ENCODE data around the gene PCDHA7. TPM values are rescaled to one million over a fixed set of nuclear protein-coding genes. Genes with fewer than 3 reads are reported as not detected.

Gene PCDHA7
- total RNA-seq, 4 donors from 2014 or later = 0.27 to 0.47 (median 0.35) TPM; not detected in 1

DNA sequence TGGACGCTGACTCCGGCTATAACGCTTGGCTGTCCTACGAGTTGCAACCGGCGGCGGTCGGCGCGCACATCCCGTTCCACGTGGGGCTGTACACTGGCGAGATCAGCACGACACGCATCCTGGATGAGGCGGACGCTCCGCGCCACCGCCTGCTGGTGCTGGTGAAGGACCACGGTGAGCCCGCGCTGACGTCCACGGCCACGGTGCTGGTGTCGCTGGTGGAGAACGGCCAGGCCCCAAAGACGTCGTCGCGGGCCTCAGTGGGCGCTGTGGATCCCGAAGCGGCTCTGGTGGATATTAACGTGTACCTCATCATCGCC is 43.2 kb downstream of the PCDHA7 start:
- no peak for ATAC-seq
- WGBS, 2 donors (ENCODE audit: low coverage in 1 of 2) = no CpG with 5 or more reads among the region's 37 CpGs
- Histone ChIP-seq H3K9me3 (peaks cover 0 to 42% (median 0%) of the 10 kb centered on the region in 3 donors), H3K4me1 (no peaks in the 10 kb centered on the region), H3K4me3 (no peak overlapping the region), H3K27ac (no peak overlapping the region), H3K36me3 (no peaks in the 10 kb centered on the region), H3K27me3 (peaks cover 69% of the 10 kb centered on the region)
- TF ChIP-seq, protein P1, sequence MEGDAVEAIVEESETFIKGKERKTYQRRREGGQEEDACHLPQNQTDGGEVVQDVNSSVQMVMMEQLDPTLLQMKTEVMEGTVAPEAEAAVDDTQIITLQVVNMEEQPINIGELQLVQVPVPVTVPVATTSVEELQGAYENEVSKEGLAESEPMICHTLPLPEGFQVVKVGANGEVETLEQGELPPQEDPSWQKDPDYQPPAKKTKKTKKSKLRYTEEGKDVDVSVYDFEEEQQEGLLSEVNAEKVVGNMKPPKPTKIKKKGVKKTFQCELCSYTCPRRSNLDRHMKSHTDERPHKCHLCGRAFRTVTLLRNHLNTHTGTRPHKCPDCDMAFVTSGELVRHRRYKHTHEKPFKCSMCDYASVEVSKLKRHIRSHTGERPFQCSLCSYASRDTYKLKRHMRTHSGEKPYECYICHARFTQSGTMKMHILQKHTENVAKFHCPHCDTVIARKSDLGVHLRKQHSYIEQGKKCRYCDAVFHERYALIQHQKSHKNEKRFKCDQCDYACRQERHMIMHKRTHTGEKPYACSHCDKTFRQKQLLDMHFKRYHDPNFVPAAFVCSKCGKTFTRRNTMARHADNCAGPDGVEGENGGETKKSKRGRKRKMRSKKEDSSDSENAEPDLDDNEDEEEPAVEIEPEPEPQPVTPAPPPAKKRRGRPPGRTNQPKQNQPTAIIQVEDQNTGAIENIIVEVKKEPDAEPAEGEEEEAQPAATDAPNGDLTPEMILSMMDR (IDR thresholded peaks at IDR 0.05) = no peak
- TF ChIP-seq POLR2AphosphoS5 (IDR thresholded peaks at IDR 0.05) (no peak), POLR2A (IDR thresholded peaks at IDR 0.05) (no peak)

DNA sequence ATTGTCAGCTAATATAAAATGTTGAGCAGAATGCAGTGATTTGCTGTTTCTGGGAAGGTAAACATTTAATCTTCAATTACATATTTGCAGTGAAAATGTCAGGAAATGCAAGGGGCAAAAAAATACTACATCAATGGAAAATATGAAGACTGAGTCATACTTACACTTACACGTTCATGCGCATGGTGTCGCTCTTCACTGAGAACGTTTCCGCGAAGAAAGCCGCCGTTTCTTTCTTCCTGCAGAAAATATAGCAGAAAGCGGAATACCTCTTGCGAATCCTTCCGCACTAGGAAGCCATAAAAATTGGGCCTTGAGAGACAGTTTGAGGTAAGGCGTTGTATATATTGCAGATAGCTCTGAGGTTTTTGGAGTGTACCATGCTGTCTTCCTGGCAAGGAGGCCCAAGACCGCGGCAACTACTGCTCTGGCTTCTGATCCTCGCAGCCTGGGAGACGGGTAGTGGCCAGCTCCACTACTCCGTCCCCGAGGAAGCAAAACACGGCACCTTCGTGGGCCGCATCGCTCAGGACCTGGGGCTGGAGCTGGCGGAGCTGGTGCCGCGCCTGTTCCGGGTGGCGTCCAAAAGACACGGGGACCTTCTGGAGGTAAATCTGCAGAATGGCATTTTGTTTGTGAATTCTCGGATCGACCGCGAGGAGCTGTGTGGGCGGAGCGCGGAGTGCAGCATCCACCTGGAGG is 48.0 kb downstream of the PCDHA7 start, which contains the start of gene PCDHA13:
PCDHA13 (plus strand) TSS at position 236 of the 702 bp plus-strand sequence; CDS start at position 381, 145 bp downstream.
- ATAC-seq = no peak
- peak within 1 kb of the TSS; percentile 17 to 46 for H3K4me3 ChIP-seq
- 4 to 8% methylated on average over 14 to 17 of the region's 35 CpGs for WGBS, 2 donors (ENCODE audit: low coverage in 1 of 2)

DNA sequence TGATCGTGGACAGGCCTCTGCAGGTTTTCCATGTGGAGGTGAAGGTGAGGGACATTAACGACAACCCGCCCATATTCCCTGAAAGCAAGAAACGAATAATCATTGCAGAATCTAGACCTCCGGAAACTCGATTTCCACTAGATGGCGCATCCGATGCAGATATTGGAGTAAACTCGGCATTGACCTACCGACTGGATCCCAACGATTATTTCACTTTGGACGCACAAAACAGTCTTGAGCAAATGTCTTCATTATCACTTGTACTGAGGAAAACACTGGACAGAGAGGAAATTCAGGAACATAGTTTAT is 48.5 kb downstream of the PCDHA7 start:
- Histone ChIP-seq H3K9me3 (peaks cover 0 to 38% (median 0%) of the 10 kb centered on the region in 3 donors), H3K4me3 (peak overlapping the region; percentile 17 to 46), H3K36me3 (no peaks in the 10 kb centered on the region), H3K27me3 (peaks cover 44% of the 10 kb centered on the region), H3K4me1 (no peaks in the 10 kb centered on the region), H3K27ac (peak overlapping the region in 1 of 4 donors; percentile 48)
- 4 to 10% methylated on average over 7 to 10 of the region's 12 CpGs for WGBS, 2 donors (ENCODE audit: low coverage in 1 of 2)
- TF ChIP-seq EP300 (IDR thresholded peaks at IDR 0.05) = no peak
- no peak for TF ChIP-seq POLR2AphosphoS5 (IDR thresholded peaks at IDR 0.05)
- TF ChIP-seq, protein P1 (IDR thresholded peaks at IDR 0.05) = peak in 2 of 4 experiments; percentile 40 to 43
- no peak for ATAC-seq

More for the DNA sequence above, 48.0 kb downstream of the PCDHA7 start, which contains the start of gene PCDHA13:
- Histone ChIP-seq H3K36me3 (no peaks in the 10 kb centered on the region), H3K27me3 (peaks cover 49% of the 10 kb centered on the region), H3K4me1 (no peaks in the 10 kb centered on the region), H3K27ac (peak within 1 kb of the TSS in 2 of 4 donors; percentile 45 to 48), H3K9me3 (peaks cover 0 to 43% (median 0%) of the 10 kb centered on the region in 3 donors)
- no peak for TF ChIP-seq POLR2AphosphoS5 (IDR thresholded peaks at IDR 0.05)
- TF ChIP-seq, protein P1 (IDR thresholded peaks at IDR 0.05) = peak in 3 of 4 experiments; percentile 33 to 66 (median 59)

DNA sequence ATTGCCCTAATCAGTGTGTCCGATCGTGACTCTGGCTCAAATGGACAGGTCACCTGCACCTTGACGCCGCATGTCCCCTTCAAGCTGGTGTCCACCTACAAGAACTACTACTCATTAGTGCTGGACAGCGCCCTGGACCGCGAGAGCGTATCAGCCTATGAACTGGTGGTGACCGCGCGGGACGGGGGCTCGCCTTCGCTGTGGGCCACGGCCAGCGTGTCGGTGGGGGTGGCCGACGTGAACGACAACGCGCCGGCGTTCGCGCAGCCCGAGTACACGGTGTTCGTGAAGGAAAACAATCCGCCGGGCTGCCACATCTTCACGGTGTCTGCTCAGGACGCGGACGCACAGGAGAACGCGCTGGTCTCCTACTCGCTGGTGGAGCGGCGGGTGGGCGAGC is 49.3 kb downstream of the PCDHA7 start:
- Histone ChIP-seq H3K4me3 (no peak overlapping the region), H3K27me3 (peaks cover 42% of the 10 kb centered on the region), H3K9me3 (peaks cover 0 to 33% (median 0%) of the 10 kb centered on the region in 3 donors), H3K27ac (no peak overlapping the region), H3K4me1 (no peaks in the 10 kb centered on the region), H3K36me3 (no peaks in the 10 kb centered on the region)
- WGBS, 2 donors (ENCODE audit: low coverage in 1 of 2) = 64% methylated on average over 2 of the region's 41 CpGs; no CpG with 5 or more reads in 1 of the 2 donors
- ATAC-seq = no peak
- TF ChIP-seq, protein P1 (IDR thresholded peaks at IDR 0.05) = no peak
- no peak for TF ChIP-seq EP300 (IDR thresholded peaks at IDR 0.05)
- no peak for TF ChIP-seq POLR2AphosphoS5 (IDR thresholded peaks at IDR 0.05)
- TF ChIP-seq POLR2A (IDR thresholded peaks at IDR 0.05) = no peak
